NCI-H1092 (cell line): ENCODE data around the gene LARGE2.

ENCODE experiments used
- DNase-seq: peaks from one replicate; lab custom pipeline; 2025; lab: John Stamatoyannopoulos, UW

LARGE2 gene

DNA sequence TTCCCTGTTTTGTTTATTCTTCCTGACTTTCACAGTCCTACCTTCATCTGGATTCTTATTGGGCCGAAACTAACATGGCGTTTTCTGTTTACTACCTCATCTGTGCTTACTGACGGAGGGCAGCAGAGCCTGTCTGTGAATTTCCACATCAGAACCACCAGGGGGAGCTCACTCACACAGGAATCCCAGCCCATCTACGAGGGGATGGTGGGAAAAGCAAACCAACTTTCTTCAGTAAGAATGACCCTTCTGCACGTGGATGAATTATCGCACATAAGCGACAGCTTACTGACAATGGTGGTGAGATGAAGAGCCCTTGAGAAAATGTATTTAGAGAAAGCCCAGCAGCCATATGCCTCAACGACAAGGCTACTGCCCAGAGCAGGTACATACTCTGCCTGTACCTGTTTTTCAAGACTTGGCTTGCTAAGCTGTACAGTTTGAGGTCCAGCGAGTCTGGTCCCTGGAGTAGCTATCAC lies 42.5 kb downstream of the LARGE2 start:
- peak; percentile 68 for DNase-seq

DNA sequence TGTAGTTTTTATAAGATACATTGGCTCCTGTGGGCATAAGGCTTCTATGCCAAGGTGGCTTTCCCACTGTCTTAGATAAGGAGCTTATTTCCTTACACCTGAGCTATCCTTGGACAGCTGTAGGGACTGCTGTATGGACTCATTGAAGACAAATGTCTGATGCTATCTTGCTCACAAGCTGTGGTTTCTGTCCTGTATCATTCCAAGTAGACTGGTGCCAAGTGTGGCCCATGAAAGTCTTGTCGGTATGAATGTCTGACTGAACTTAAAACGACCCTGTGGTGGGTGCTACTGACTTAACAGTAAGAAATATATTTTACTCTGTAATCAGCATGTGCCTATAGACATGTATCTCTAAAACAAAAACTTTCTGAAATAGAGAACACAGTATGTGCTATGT lies 45.0 kb downstream of the LARGE2 start:
- DNase-seq = no peak

DNA sequence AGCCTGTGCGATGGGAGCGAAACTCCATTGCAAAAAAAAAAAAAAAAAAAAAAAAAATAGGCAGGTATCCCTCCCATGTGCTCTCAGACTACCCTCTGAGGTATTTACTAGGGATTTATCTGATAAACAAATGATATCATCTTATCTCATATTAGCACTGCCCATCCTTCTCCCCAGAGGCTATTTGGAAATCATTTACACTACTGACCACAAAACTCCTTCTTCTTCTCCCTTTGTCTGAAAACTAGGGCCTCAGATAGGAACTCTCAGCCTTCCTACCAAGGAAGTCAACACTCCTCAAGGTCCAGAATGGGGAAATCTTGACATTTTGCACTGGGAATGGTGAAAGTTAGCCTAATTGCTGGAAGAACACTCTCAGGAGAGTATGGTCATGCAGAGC lies 46.4 kb downstream of the LARGE2 start:
- DNase-seq = no peak

DNA sequence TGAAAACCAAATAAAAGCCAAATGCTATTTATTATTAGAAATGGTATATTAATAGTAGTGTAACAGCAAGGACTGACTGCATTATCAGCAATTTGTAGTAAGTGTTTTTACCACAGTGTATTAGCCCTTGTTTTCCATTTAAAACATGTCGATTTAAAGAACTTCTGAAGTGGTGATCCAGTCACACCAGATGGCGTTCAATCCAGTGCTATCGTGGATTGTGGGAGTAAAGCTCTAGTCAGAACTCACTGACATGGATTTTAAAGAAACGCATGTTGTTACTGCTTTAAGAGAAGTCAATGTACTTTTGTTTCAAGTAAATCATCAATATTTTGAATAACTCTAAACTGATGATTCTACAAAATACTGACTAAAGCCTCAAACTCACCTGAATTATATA lies 51.1 kb downstream of the LARGE2 start:
- no peak for DNase-seq

DNA sequence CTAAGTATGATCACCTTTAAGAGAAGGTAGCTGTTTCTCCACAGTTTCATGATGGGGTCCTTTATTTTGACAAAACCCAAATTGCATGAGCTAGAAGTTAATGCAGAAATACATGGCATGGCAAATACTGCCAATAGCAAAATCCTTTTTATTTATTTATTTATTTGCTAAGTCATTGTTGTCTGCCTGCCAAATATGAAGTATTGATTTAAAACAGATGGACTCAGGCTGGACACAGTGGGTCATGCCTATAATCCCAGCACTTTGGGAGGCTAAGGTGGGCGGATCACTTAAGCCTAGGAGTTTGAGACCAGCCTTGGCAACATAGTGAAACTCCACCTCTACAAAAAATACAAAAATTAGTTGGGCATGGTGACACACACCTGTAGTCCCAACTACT lies 52.4 kb downstream of the LARGE2 start:
- DNase-seq = no peak
